BLaER1 (cell line): Measurements from ENCODE around the gene BOC.

Source experiments
- H3K27ac ChIP-seq: shearing (Covaris generic); formaldehyde crosslinking; 2 replicates; pipeline ENCODE4 v1.8.1; 2022
- H3K27me3 ChIP-seq: shearing (Covaris generic); formaldehyde crosslinking; 2 replicates; pipeline ENCODE4 v1.8.1; 2022
- H3K36me3 ChIP-seq: shearing (Covaris generic); formaldehyde crosslinking; 2 replicates; pipeline ENCODE4 v1.8.1; 2022
- H3K4me1 ChIP-seq: shearing (Covaris generic); formaldehyde crosslinking; 2 replicates; pipeline ENCODE4 v1.8.1; 2022
- H3K4me2 ChIP-seq: shearing (Covaris generic); formaldehyde crosslinking; 2 replicates; pipeline ENCODE4 v1.8.1; 2022
- H3K4me3 ChIP-seq: shearing (Covaris generic); formaldehyde crosslinking; 2 replicates; pipeline ENCODE4 v1.8.1; 2022
- H3K9ac ChIP-seq: shearing (Covaris generic); formaldehyde crosslinking; 2 replicates; pipeline ENCODE4 v1.8.1; 2022
- H3K9me3 ChIP-seq: shearing (Covaris generic); formaldehyde crosslinking; 2 replicates; pipeline ENCODE4 v1.8.1; 2022
- H4K20me1 ChIP-seq: shearing (Covaris generic); formaldehyde crosslinking; 2 replicates; pipeline ENCODE4 v1.8.1; 2022
- Cebpa-rat ChIP-seq: shearing (Covaris generic); IDR thresholded peaks from 2 replicates; pipeline ENCODE4 v1.8.1; 2022

The BOC gene, protein sequence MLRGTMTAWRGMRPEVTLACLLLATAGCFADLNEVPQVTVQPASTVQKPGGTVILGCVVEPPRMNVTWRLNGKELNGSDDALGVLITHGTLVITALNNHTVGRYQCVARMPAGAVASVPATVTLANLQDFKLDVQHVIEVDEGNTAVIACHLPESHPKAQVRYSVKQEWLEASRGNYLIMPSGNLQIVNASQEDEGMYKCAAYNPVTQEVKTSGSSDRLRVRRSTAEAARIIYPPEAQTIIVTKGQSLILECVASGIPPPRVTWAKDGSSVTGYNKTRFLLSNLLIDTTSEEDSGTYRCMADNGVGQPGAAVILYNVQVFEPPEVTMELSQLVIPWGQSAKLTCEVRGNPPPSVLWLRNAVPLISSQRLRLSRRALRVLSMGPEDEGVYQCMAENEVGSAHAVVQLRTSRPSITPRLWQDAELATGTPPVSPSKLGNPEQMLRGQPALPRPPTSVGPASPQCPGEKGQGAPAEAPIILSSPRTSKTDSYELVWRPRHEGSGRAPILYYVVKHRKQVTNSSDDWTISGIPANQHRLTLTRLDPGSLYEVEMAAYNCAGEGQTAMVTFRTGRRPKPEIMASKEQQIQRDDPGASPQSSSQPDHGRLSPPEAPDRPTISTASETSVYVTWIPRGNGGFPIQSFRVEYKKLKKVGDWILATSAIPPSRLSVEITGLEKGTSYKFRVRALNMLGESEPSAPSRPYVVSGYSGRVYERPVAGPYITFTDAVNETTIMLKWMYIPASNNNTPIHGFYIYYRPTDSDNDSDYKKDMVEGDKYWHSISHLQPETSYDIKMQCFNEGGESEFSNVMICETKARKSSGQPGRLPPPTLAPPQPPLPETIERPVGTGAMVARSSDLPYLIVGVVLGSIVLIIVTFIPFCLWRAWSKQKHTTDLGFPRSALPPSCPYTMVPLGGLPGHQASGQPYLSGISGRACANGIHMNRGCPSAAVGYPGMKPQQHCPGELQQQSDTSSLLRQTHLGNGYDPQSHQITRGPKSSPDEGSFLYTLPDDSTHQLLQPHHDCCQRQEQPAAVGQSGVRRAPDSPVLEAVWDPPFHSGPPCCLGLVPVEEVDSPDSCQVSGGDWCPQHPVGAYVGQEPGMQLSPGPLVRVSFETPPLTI

DNA sequence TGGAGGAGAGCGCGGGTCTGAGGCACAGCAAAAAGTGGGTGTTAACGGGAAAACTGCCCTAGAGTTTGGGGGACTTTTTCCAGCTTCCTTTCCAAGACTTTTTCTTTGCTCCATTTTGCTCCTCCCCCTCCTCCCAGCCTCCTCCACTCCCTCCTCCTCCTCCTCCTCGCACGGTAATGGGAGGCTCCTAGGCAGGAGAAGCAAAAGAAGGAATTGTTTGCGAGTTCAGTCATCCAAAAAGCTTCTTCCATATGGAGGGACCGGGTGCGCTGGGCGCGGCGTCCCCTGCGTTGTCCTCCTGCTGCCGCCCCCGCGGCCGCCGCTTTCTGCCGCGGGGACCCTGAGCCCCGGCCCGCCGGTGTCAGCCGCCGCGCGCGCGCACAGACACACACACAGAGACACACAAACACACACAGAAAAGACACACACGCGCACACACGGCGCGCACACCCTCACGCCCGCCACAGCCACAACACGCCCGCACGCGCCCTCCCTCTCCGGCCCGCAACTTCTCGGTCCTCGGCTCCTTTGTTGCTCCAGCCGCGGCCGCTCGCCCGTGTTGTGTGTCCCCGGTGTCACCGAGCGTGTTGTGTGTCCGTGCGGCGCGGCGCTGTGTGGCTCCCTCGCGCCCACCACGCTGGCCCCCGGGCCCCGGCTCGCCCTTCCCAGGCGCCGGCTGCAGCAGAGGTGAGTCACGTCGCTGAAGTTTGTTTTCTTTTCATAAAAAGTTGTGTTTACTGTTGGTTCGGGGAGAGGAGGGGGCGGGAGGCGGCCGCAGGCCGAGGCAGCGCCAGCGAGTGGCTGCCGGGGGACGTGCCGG lies at the start of gene BOC:
Gene BOC (plus strand): TSS at position 228 of the 820 bp plus-strand sequence. CDS start 38,246 bp downstream, outside the sequence.
- peaks cover 27% of the 10 kb centered on the region for H3K9me3 ChIP-seq
- H3K9ac ChIP-seq = no peak within 1 kb of the TSS
- TF ChIP-seq Cebpa-rat = no peak
- no peaks in the 10 kb centered on the region for H3K4me1 ChIP-seq
- H3K27ac ChIP-seq = no peak within 1 kb of the TSS
- peak within 1 kb of the TSS; percentile 28 for H3K4me3 ChIP-seq
- peak within 1 kb of the TSS; percentile 12; the same call in 1 of the 2 replicates for H3K4me2 ChIP-seq
- no peaks in the 10 kb centered on the region for H3K36me3 ChIP-seq
- peaks cover 48% of the 10 kb centered on the region for H3K27me3 ChIP-seq
- no peaks in the 10 kb centered on the region for H4K20me1 ChIP-seq

DNA sequence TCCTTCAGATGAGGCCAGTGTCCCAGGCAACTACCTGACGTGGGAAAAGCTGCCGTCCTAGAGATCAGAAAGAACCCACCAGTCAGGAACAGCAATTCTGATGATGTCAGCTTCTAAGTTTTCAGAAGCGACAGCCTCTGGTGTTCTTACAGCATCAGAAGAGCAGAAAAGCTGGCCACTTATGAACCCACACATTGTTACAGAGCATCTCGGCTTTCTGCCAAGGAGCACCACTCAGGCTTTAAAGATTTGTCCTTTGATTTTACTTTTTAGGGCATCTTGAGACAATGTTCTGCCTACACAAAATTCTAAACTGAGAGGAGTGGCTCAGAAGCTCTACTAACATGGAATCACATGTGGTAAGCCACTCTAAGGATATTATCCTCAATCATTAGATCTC lies 49.7 kb upstream of the BOC start:
- Histone ChIP-seq H3K36me3 (no peaks in the 10 kb centered on the region), H3K9ac (no peak overlapping the region), H3K9me3 (no peaks in the 10 kb centered on the region), H3K4me1 (no peaks in the 10 kb centered on the region), H3K27ac (no peak overlapping the region), H3K27me3 (no peaks in the 10 kb centered on the region), H3K4me2 (no peak overlapping the region), H4K20me1 (no peaks in the 10 kb centered on the region), H3K4me3 (no peak overlapping the region)
- no peak for TF ChIP-seq Cebpa-rat

DNA sequence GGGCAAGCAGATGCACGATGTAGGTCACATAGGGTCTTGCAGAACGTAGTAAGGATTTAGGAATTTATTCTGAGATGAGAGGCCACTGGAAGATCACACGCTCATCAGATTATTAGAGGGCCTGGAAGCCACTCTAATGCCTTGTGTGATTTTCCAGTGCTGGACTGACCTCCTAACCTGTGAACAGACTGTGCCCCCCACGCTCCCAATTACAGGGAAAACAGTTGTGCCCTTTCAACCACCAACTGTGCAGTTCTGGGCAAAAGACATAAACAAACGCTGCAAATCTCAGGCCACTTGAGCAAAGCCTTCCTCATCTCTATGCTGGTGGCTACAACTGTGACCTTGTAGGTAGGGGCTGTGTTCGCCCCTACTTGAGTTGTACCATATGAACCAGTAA lies 48.2 kb upstream of the BOC start:
- H3K4me3 ChIP-seq = no peak overlapping the region
- H3K27ac ChIP-seq = no peak overlapping the region
- H3K9ac ChIP-seq = no peak overlapping the region
- no peaks in the 10 kb centered on the region for H3K4me1 ChIP-seq
- no peaks in the 10 kb centered on the region for H3K9me3 ChIP-seq
- no peak overlapping the region for H3K4me2 ChIP-seq
- no peaks in the 10 kb centered on the region for H3K27me3 ChIP-seq
- no peaks in the 10 kb centered on the region for H3K36me3 ChIP-seq
- no peaks in the 10 kb centered on the region for H4K20me1 ChIP-seq
- TF ChIP-seq Cebpa-rat = no peak

DNA sequence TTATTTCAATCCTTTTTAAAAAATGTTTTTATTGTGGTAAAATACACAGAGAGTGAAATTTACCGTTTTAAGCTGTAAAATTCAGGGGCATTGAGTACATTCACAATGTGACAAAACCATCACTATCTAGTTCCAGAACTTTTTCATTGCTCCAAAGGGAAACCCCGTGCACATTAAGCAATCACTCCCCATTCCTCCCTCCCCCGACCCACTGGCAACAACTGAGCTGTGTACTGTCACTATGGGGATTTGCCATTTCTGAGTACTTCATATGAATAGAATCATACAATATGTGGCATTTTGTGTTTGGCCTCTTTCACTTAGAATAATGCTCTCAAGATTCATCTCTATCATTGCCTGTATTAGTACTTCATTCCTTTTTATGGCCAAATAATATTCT lies 45.5 kb upstream of the BOC start:
- H4K20me1 ChIP-seq = no peaks in the 10 kb centered on the region
- TF ChIP-seq Cebpa-rat = no peak
- no peak overlapping the region for H3K27ac ChIP-seq
- no peak overlapping the region for H3K4me3 ChIP-seq
- H3K9ac ChIP-seq = no peak overlapping the region
- H3K9me3 ChIP-seq = no peaks in the 10 kb centered on the region
- no peaks in the 10 kb centered on the region for H3K4me1 ChIP-seq
- no peaks in the 10 kb centered on the region for H3K27me3 ChIP-seq
- H3K4me2 ChIP-seq = no peak overlapping the region
- H3K36me3 ChIP-seq = no peaks in the 10 kb centered on the region

DNA sequence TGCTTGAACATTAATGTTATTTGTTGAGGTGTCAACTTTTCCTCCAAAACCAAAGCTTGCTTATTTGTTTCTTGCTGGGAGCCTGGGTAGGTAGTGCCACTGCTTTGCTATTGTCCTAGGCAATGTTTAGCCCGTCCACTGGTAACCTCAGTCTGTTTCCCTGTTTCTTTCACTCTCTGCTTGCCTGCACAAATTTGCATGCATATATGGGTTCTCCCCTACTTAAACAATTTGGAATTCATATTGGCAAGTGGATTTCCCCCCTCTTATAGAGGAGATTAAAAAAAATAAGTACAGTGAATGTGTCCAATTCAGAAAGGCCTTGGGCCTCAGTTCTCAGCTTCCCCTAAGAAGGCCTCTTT lies 45.0 kb upstream of the BOC start:
- no peaks in the 10 kb centered on the region for H3K27me3 ChIP-seq
- H3K9ac ChIP-seq = no peak overlapping the region
- no peak overlapping the region for H3K4me3 ChIP-seq
- no peak overlapping the region for H3K4me2 ChIP-seq
- H3K36me3 ChIP-seq = no peaks in the 10 kb centered on the region
- H3K9me3 ChIP-seq = no peaks in the 10 kb centered on the region
- no peaks in the 10 kb centered on the region for H4K20me1 ChIP-seq
- no peak overlapping the region for H3K27ac ChIP-seq
- no peaks in the 10 kb centered on the region for H3K4me1 ChIP-seq
- TF ChIP-seq Cebpa-rat = no peak

DNA sequence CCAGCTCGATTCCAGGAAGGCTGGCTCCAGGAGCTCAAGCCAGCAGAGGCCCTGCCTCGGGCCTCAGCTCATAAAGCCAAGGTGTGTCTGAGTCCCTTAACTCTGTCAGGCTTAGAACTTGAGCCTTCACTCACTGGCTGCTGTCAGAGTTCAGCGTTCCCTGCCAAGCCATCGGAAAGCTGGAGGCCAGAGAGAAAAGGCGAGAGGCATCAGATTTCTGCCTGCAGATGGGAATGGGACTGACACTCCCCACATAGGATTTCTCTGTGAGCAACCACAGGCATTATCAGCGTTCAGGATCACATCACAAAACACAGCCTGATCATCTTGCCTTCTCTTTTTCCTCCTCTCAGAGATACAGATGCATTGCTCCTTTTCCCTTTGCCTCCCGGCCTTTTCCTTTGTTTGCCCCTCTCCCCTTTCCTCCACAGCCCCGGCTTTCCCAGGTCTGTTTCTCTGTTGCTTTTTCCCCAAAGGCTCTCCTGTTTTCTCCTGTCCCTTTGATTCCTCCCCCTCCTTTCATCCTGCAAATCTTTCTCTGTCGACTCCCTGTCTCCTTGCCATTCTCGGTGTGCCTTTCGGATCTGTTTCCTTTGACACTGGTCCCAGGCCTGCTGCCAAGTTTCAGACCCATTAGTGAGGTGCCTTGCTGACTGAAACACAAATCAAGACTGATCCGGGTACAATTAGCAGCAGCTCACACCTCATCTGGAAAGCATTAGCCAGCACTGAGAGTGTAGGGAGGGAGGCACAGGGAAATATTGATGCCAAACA lies 44.5 kb upstream of the BOC start:
- Histone ChIP-seq H3K4me3 (no peak overlapping the region), H3K27ac (no peak overlapping the region), H3K9ac (no peak overlapping the region)

DNA sequence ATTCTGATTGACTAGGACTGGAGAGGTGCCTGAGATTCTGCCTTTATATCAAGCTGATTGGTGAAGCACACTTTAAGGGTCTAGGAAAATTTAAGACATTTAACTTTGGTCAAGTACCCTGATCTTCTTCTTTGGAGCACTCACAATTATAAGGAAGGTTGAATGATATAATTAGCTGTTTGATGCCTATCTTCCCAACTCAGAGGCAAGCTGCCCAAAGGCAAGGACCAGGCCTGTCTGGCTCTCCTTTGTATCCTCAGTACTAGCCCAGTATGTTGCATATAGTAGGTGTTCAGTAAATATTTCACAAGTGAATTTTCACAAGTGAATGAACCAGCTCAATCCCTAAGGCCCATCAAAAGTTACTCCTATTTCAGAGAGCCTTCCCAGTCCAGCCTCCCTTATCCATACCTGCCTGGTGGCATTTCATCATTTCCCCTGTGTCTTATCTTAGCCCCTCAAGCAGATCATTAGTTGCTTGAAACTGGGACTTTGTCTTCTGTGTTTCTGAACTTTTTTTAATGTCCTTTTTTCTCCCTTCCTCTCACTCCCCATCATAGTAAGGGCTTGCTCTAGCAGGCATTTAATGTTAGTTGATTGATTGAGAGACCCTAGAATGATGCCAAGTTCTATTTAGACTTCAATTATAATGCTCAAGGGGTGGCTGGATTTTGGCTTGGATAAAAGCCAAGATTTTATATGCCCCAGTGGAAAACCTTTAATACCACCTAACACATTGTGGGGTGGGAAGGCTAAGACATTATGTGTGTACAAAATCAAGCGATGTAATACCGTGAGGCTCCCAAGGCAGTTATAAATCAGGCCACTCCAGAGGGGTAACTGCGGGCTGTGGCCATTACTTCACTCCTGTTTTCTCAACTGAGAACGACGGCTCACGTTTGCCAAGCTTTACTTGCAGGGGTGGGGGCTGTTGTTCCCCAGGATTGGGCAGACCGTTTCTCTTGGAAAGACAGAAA lies 43.2 kb upstream of the BOC start:
- H3K27ac ChIP-seq = no peak overlapping the region
- H4K20me1 ChIP-seq = no peaks in the 10 kb centered on the region
- no peaks in the 10 kb centered on the region for H3K36me3 ChIP-seq
- no peak overlapping the region for H3K4me2 ChIP-seq
- no peak overlapping the region for H3K9ac ChIP-seq
- no peaks in the 10 kb centered on the region for H3K4me1 ChIP-seq
- no peak overlapping the region for H3K4me3 ChIP-seq
- no peaks in the 10 kb centered on the region for H3K27me3 ChIP-seq
- no peaks in the 10 kb centered on the region for H3K9me3 ChIP-seq
- TF ChIP-seq Cebpa-rat = no peak

More for the DNA sequence above, 44.5 kb upstream of the BOC start:
- Histone ChIP-seq H3K36me3 (no peaks in the 10 kb centered on the region), H3K9me3 (no peaks in the 10 kb centered on the region), H3K4me1 (no peaks in the 10 kb centered on the region), H3K27me3 (no peaks in the 10 kb centered on the region), H3K4me2 (no peak overlapping the region), H4K20me1 (no peaks in the 10 kb centered on the region)
- no peak for TF ChIP-seq Cebpa-rat

DNA sequence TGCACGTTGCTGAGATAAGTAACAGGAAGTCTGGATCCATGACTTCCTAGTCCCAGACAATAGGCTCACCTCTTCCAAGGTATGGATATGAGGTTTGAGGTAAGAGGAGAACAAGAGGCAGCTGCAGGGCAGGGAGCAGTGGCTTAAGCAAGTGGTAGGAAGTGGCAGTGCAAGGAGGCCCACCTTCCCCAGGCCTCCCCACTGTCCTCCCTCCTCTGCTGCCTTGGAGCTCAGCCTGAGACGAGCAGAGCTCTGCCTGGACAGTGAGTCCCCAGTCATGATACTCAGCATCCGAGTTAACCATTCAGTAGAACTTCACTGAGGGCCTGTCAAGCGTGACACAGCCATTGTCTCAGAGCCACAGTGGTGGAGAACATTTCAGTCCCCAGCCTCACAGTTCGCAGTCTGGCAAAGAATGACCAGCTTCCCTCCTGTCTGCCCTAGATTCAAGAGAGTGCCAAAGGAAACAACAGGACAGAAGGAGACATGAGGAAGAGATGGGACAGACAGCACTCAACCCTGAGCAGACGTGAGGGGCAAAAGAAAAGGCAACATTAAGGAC lies 41.4 kb upstream of the BOC start:
- Histone ChIP-seq H3K4me2 (no peak overlapping the region), H3K9ac (no peak overlapping the region), H3K27me3 (no peaks in the 10 kb centered on the region), H3K36me3 (no peaks in the 10 kb centered on the region), H3K4me1 (no peaks in the 10 kb centered on the region), H3K27ac (no peak overlapping the region), H4K20me1 (no peaks in the 10 kb centered on the region), H3K9me3 (no peaks in the 10 kb centered on the region), H3K4me3 (no peak overlapping the region)
- TF ChIP-seq Cebpa-rat = no peak
